Fibroblast of lung (primary cell): ENCODE results near the gene OCIAD1.
"Not testable (repeated sequence)": the region's sequence is repeated elsewhere in the genome, so short reads cannot be mapped to it uniquely, and the experiment has no call there.

Source experiments
- CTCF ChIP-seq, 2 donors: IDR thresholded peaks in 1 of 2; conservative IDR thresholded peaks in 1 of 2; 1 replicate in 1 of 2; 2 replicates in 1 of 2; pipeline ENCODE4 v1.5.1; 2011 to 2012; ENCODE audit warnings: low read length in 2 of 2, control low read depth in 1 of 2, inconsistent platforms in 1 of 2, low read depth in 1 of 2, mild to moderate bottlenecking in 1 of 2
- EZH2 ChIP-seq: IDR thresholded peaks from 2 replicates; pipeline ENCODE4 v1.5.1; 2012; ENCODE audit warnings: low read length, control low read depth, mild to moderate bottlenecking; ENCODE audit errors: missing control alignments

GRCh38 chr4:48864696-48865095 is 33.8 kb downstream of the OCIAD1 start:
- not testable (repeated sequence) for TF ChIP-seq CTCF (conservative IDR thresholded peaks at IDR 0.05 in 1 of 2, IDR thresholded peaks at IDR 0.05 in 1 of 2; ENCODE audit: low read depth in 1 of 2, low read length in 2 of 2); EZH2
